ENCODE data around the gene PDCD1.

Gene PDCD1

DNA sequence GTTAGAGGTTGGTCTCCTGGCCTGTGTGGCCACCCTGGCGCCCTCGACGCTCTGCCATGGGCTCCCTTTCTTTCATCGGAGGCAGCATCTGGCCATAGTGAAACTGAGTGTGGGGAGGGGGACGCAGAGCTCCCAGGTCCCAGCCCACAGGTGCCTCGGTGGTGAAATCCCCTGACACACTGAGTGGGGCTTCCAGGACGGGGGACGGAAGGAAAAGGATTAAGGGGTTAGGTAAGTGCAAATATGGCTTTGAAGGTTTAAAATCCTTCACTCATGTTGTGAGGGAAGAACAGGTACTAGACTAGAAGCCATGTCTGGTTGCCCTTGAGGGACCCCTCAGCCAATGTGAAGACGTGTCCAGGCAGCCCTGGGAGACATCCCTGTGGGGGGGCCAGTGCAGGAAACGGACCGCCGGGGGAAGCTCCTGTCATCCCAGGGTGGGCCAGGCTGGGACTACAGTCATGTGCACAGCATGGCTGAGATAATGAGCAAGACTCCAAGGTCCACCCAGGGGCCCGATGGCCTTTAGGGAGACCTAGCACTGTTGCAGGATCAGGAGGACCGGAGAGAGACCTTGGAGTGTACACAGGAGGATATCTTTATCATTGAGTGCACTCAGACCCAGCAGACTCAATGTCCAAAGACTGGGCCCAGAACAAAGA is 47.2 kb upstream of the PDCD1 start:
- no peaks in the 10 kb centered on the region for H3K27me3 ChIP-seq (ENCODE audit: insufficient read depth, poor library complexity, severe bottlenecking)
- TF ChIP-seq GABPA (IDR thresholded peaks at IDR 0.05; ENCODE audit: low read depth) (no peak), SPI1 (IDR thresholded peaks at IDR 0.05; ENCODE audit: borderline replicate concordance, low read depth) (no peak), POLR2AphosphoS5 (IDR thresholded peaks at IDR 0.05; ENCODE audit: low read depth) (no peak)
- TF ChIP-seq, protein P1, sequence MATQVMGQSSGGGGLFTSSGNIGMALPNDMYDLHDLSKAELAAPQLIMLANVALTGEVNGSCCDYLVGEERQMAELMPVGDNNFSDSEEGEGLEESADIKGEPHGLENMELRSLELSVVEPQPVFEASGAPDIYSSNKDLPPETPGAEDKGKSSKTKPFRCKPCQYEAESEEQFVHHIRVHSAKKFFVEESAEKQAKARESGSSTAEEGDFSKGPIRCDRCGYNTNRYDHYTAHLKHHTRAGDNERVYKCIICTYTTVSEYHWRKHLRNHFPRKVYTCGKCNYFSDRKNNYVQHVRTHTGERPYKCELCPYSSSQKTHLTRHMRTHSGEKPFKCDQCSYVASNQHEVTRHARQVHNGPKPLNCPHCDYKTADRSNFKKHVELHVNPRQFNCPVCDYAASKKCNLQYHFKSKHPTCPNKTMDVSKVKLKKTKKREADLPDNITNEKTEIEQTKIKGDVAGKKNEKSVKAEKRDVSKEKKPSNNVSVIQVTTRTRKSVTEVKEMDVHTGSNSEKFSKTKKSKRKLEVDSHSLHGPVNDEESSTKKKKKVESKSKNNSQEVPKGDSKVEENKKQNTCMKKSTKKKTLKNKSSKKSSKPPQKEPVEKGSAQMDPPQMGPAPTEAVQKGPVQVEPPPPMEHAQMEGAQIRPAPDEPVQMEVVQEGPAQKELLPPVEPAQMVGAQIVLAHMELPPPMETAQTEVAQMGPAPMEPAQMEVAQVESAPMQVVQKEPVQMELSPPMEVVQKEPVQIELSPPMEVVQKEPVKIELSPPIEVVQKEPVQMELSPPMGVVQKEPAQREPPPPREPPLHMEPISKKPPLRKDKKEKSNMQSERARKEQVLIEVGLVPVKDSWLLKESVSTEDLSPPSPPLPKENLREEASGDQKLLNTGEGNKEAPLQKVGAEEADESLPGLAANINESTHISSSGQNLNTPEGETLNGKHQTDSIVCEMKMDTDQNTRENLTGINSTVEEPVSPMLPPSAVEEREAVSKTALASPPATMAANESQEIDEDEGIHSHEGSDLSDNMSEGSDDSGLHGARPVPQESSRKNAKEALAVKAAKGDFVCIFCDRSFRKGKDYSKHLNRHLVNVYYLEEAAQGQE (IDR thresholded peaks at IDR 0.05; ENCODE audit: insufficient replicate concordance, low read depth) = no peak
- TF ChIP-seq, protein P2, sequence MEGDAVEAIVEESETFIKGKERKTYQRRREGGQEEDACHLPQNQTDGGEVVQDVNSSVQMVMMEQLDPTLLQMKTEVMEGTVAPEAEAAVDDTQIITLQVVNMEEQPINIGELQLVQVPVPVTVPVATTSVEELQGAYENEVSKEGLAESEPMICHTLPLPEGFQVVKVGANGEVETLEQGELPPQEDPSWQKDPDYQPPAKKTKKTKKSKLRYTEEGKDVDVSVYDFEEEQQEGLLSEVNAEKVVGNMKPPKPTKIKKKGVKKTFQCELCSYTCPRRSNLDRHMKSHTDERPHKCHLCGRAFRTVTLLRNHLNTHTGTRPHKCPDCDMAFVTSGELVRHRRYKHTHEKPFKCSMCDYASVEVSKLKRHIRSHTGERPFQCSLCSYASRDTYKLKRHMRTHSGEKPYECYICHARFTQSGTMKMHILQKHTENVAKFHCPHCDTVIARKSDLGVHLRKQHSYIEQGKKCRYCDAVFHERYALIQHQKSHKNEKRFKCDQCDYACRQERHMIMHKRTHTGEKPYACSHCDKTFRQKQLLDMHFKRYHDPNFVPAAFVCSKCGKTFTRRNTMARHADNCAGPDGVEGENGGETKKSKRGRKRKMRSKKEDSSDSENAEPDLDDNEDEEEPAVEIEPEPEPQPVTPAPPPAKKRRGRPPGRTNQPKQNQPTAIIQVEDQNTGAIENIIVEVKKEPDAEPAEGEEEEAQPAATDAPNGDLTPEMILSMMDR (IDR thresholded peaks at IDR 0.05; ENCODE audit: insufficient read depth, low read length) = no peak
- no peak overlapping the region for H3K27ac ChIP-seq (replicated peaks)
- no peak overlapping the region for H3K4me3 ChIP-seq (replicated peaks; ENCODE audit: insufficient read depth, low read length)
- no peak for DNase-seq (ENCODE audit: low read depth in 1 of 2, low spot score in 1 of 2)

DNA sequence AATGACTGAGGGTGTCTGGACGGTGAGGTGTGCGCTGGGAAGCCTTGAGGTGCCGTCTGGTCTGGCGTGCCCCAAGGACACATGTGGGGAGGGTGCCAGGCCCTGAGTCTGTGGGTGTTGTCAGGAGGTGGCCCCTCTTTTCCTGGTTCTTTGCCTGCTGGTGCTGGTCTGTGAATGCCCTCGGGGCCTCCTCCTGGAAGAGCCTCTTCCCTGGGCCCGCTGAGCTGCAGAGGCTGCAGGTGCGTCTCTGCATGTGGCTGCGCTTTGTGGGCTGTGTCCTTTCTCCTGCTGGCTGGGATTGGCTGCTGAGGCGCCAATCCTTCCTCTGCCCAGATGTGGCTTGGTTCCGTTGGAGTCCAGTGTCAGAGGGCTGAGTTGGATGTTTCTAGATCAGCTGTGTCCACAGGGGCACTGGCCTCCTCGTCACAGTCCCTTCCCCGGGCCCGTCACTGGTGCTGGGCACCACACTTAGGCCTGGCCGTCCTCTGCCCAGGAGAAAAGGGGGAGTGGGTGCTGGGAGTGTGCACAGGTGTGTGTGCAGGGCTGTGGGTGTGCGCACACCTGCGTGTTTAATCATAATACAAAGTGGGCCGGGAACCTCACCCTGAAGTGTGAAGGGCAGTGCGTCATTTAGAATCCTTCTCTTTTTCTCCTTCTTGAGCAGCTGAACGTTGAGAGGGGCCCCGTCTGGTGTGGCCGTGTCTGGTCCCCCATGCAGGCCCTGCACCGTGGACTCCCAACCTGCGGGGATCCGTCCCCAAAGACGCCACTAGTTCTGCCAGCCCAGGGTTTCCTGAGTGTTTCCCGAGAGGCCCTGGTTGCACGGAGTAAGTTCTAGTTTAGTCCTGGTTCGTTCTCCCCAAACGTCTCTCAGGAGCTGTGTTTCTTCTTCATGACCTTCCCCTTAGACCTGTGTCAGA is 46.4 kb upstream of the PDCD1 start:
- no peak overlapping the region for H3K27ac ChIP-seq (replicated peaks)
- no peak for DNase-seq (ENCODE audit: low read depth in 1 of 2, low spot score in 1 of 2)
- no peak overlapping the region for H3K4me3 ChIP-seq (replicated peaks; ENCODE audit: insufficient read depth, low read length)
- TF ChIP-seq SPI1 (IDR thresholded peaks at IDR 0.05; ENCODE audit: borderline replicate concordance, low read depth) = no peak
- TF ChIP-seq, protein P1 (IDR thresholded peaks at IDR 0.05; ENCODE audit: insufficient replicate concordance, low read depth) = no peak
- TF ChIP-seq, protein P2 (IDR thresholded peaks at IDR 0.05; ENCODE audit: insufficient read depth, low read length) = no peak
- TF ChIP-seq GABPA (IDR thresholded peaks at IDR 0.05; ENCODE audit: low read depth) = no peak
- no peak for TF ChIP-seq POLR2AphosphoS5 (IDR thresholded peaks at IDR 0.05; ENCODE audit: low read depth)
- H3K27me3 ChIP-seq (ENCODE audit: insufficient read depth, poor library complexity, severe bottlenecking) = no peaks in the 10 kb centered on the region

DNA sequence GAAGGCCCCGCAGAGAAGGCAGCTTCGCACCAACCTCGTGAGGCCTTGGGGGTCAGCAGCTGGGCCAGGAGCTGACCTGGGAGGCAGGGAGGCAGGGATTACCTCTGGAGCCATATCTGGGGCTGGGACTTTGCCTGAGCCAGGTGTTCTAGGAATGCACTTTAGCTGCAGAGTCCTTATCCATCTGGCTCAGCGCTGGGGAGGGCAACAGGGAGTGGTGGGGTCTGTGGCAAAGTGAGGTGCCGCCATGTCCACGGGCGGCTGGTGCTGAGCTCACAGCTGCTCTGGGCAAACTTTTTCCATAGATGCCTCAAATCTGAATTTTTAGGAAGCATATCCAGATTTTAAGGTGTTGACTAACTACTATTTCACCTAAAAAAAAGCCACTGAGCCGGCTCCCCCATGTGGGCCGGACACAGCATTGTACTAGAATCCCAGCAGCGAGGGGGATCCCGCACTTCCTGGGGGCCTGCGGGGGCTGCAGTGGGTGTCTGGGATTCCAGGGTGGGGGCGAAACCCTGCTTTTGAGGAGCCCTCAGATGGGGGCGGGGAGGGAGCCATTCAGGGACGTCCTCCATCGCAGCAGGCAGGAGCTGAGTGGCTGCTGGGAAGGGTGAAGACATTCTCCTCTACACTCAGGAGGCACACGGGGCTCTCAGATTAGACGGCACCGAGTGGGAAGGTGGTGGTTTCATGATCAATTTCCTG is 45.5 kb upstream of the PDCD1 start:
- Histone ChIP-seq H3K4me3 (replicated peaks; ENCODE audit: insufficient read depth, low read length) (no peak overlapping the region), H3K27me3 (ENCODE audit: insufficient read depth, poor library complexity, severe bottlenecking) (no peaks in the 10 kb centered on the region), H3K27ac (replicated peaks) (no peak overlapping the region)
- TF ChIP-seq, protein P1 (IDR thresholded peaks at IDR 0.05; ENCODE audit: insufficient replicate concordance, low read depth) = no peak
- TF ChIP-seq SPI1 (IDR thresholded peaks at IDR 0.05; ENCODE audit: borderline replicate concordance, low read depth) = no peak
- TF ChIP-seq, protein P2 (IDR thresholded peaks at IDR 0.05; ENCODE audit: insufficient read depth, low read length) = no peak
- no peak for TF ChIP-seq GABPA (IDR thresholded peaks at IDR 0.05; ENCODE audit: low read depth)
- no peak for TF ChIP-seq POLR2AphosphoS5 (IDR thresholded peaks at IDR 0.05; ENCODE audit: low read depth)
- DNase-seq (ENCODE audit: low read depth in 1 of 2, low spot score in 1 of 2) = no peak

Data from HL-60 (cell line).